ENCODE data around the gene ZNF614.

- TF ChIP-seq CTCF (IDR thresholded peaks at IDR 0.05 in 4 of 5, conservative IDR thresholded peaks at IDR 0.05 in 1 of 5) (no peak), POLR2A (IDR thresholded peaks at IDR 0.05) (no peak)
These were observed 41.5 kb upstream of the ZNF614 start for GRCh38 chr19:52069653-52070052.

Measured in gastrocnemius medialis (tissue), 4 donors.